ENCODE data around the gene TBC1D3H.
"Not testable (repeated sequence)": the region's sequence is repeated elsewhere in the genome, so short reads cannot be mapped to it uniquely, and the experiment has no call there.

Gene TBC1D3H

GRCh38 chr17:36388385-36389245 is at the start of gene TBC1D3H:
TBC1D3H (minus strand) TSS chr17:36388435; CDS start chr17:36386895, 1,540 bp downstream.
- not testable (repeated sequence) for DNase-seq (ENCODE audit: low spot score)

GRCh38 chr17:36428891-36429290 is 40.7 kb upstream of the TBC1D3H start:
- not testable (repeated sequence) for DNase-seq (ENCODE audit: low spot score)

- DNase-seq (ENCODE audit: low spot score): not testable (repeated sequence)
Measured at GRCh38 chr17:36415180-36415941, 27.1 kb upstream of the TBC1D3H start.

GRCh38 chr17:36390943-36391645 is 2.9 kb upstream of the TBC1D3H start:
- DNase-seq (ENCODE audit: low spot score): not testable (repeated sequence)

GRCh38 chr17:36375938-36376337 is 12.3 kb downstream of the TBC1D3H start:
- DNase-seq (ENCODE audit: low spot score): not testable (repeated sequence)

GRCh38 chr17:36362496-36362895 is 25.7 kb downstream of the TBC1D3H start:
- DNase-seq (ENCODE audit: low spot score): not testable (repeated sequence)

Measured in kidney capillary endothelial cell (primary cell).